GM21515 (cell line): Measurements from ENCODE around the gene PPARG.
"Not testable (repeated sequence)": the region's sequence is repeated elsewhere in the genome, so short reads cannot be mapped to it uniquely, and the experiment has no call there.

Experiments used
- ATAC-seq: cut with Tn5 transposase; IDR thresholded peaks from one replicate; pipeline ENCODE4 v1.9.1; 2021; ENCODE audit not compliant: unreplicated experiment

PPARG gene

GRCh38 chr3:12440927-12441714 lies 152.3 kb downstream of the PPARG start:
- no peak for ATAC-seq

GRCh38 chr3:12442654-12443501 lies 154.0 kb downstream of the PPARG start:
- ATAC-seq: no peak

GRCh38 chr3:12443781-12444522 lies 155.1 kb downstream of the PPARG start:
- ATAC-seq: no peak

GRCh38 chr3:12444582-12445471 lies 156.0 kb downstream of the PPARG start:
- no peak for ATAC-seq

GRCh38 chr3:12445523-12446240 lies 156.8 kb downstream of the PPARG start:
- ATAC-seq: no peak

- ATAC-seq: no peak
These were observed 157.4 kb downstream of the PPARG start for GRCh38 chr3:12446298-12446697.

GRCh38 chr3:12447075-12447474 lies 158.2 kb downstream of the PPARG start:
- ATAC-seq: no peak

GRCh38 chr3:12448404-12449202 lies 159.7 kb downstream of the PPARG start:
- not testable (repeated sequence) for ATAC-seq

GRCh38 chr3:12449889-12450682 lies 161.2 kb downstream of the PPARG start:
- ATAC-seq: no peak

- ATAC-seq: no peak
These were observed 162.6 kb downstream of the PPARG start for GRCh38 chr3:12451481-12451880.

- no peak for ATAC-seq
These were observed 163.1 kb downstream of the PPARG start for GRCh38 chr3:12451960-12452359.

- no peak for ATAC-seq
These were observed 163.8 kb downstream of the PPARG start for GRCh38 chr3:12452361-12453330.

GRCh38 chr3:12454076-12454815 lies 165.4 kb downstream of the PPARG start:
- no peak for ATAC-seq

- ATAC-seq: no peak
These were observed 165.9 kb downstream of the PPARG start for GRCh38 chr3:12454816-12455121.

GRCh38 chr3:12455740-12456139 lies 166.9 kb downstream of the PPARG start:
- no peak for ATAC-seq

GRCh38 chr3:12456441-12456840 lies 167.6 kb downstream of the PPARG start:
- ATAC-seq: no peak
